ENCODE data around the gene FOXL2.

FOXL2 gene

GRCh38 chr3:138914870-138915502 is 32.0 kb downstream of the FOXL2 start:
- Histone ChIP-seq H3K9me3 (ENCODE audit: control insufficient read depth in 2 of 2, low read length in 2 of 2) (no peaks in the 10 kb centered on the region), H3K36me3 (ENCODE audit: control insufficient read depth in 2 of 2, insufficient read depth in 2 of 2, low read length in 2 of 2) (no peaks in the 10 kb centered on the region), H3K4me3 (ENCODE audit: low read length in 2 of 2) (peak overlapping the region; percentile 80 to 84), H3K27ac (ENCODE audit: low read depth in 2 of 2, low read length in 2 of 2) (peak overlapping the region; percentile 94 to 98), H3K9ac (ENCODE audit: low read depth in 1 of 2, low read length in 2 of 2) (peak overlapping the region; percentile 75 to 80), H3K27me3 (ENCODE audit: control insufficient read depth in 2 of 2, insufficient read depth in 2 of 2, low read length in 2 of 2) (no peaks in the 10 kb centered on the region), H3K4me1 (ENCODE audit: control insufficient read depth in 2 of 2, insufficient read depth in 2 of 2, low read length in 2 of 2) (peaks cover 5 to 10% of the 10 kb centered on the region in 2 donors)

- no peaks in the 10 kb centered on the region for H3K36me3 ChIP-seq (ENCODE audit: control insufficient read depth in 2 of 2, insufficient read depth in 2 of 2, low read length in 2 of 2)
- no peak overlapping the region for H3K27ac ChIP-seq (ENCODE audit: low read depth in 2 of 2, low read length in 2 of 2)
- no peaks in the 10 kb centered on the region for H3K27me3 ChIP-seq (ENCODE audit: control insufficient read depth in 2 of 2, insufficient read depth in 2 of 2, low read length in 2 of 2)
- no peak overlapping the region for H3K9ac ChIP-seq (ENCODE audit: low read depth in 1 of 2, low read length in 2 of 2)
- peaks cover 5 to 10% of the 10 kb centered on the region in 2 donors for H3K4me1 ChIP-seq (ENCODE audit: control insufficient read depth in 2 of 2, insufficient read depth in 2 of 2, low read length in 2 of 2)
- H3K4me3 ChIP-seq (ENCODE audit: low read length in 2 of 2) = no peak overlapping the region
- no peaks in the 10 kb centered on the region for H3K9me3 ChIP-seq (ENCODE audit: control insufficient read depth in 2 of 2, low read length in 2 of 2)
These were observed 33.2 kb downstream of the FOXL2 start for GRCh38 chr3:138913766-138914165.

GRCh38 chr3:138912237-138912636 is 34.7 kb downstream of the FOXL2 start:
- H3K9me3 ChIP-seq (ENCODE audit: control insufficient read depth in 2 of 2, low read length in 2 of 2) = no peaks in the 10 kb centered on the region

GRCh38 chr3:138911621-138912020 is 35.3 kb downstream of the FOXL2 start:
- Histone ChIP-seq H3K27ac (ENCODE audit: low read depth in 2 of 2, low read length in 2 of 2) (no peak overlapping the region), H3K4me1 (ENCODE audit: control insufficient read depth in 2 of 2, insufficient read depth in 2 of 2, low read length in 2 of 2) (peaks cover 5 to 10% of the 10 kb centered on the region in 2 donors), H3K36me3 (ENCODE audit: control insufficient read depth in 2 of 2, insufficient read depth in 2 of 2, low read length in 2 of 2) (no peaks in the 10 kb centered on the region), H3K27me3 (ENCODE audit: control insufficient read depth in 2 of 2, insufficient read depth in 2 of 2, low read length in 2 of 2) (no peaks in the 10 kb centered on the region), H3K9me3 (ENCODE audit: control insufficient read depth in 2 of 2, low read length in 2 of 2) (no peaks in the 10 kb centered on the region), H3K4me3 (ENCODE audit: low read length in 2 of 2) (no peak overlapping the region), H3K9ac (ENCODE audit: low read depth in 1 of 2, low read length in 2 of 2) (no peak overlapping the region)

More at GRCh38 chr3:138912237-138912636, 34.7 kb downstream of the FOXL2 start:
- Histone ChIP-seq H3K27me3 (ENCODE audit: control insufficient read depth in 2 of 2, insufficient read depth in 2 of 2, low read length in 2 of 2) (no peaks in the 10 kb centered on the region), H3K27ac (ENCODE audit: low read depth in 2 of 2, low read length in 2 of 2) (no peak overlapping the region), H3K36me3 (ENCODE audit: control insufficient read depth in 2 of 2, insufficient read depth in 2 of 2, low read length in 2 of 2) (no peaks in the 10 kb centered on the region), H3K4me3 (ENCODE audit: low read length in 2 of 2) (no peak overlapping the region), H3K9ac (ENCODE audit: low read depth in 1 of 2, low read length in 2 of 2) (no peak overlapping the region), H3K4me1 (ENCODE audit: control insufficient read depth in 2 of 2, insufficient read depth in 2 of 2, low read length in 2 of 2) (peaks cover 5 to 10% of the 10 kb centered on the region in 2 donors)

GRCh38 chr3:138909904-138910303 is 37.0 kb downstream of the FOXL2 start:
- no peak overlapping the region for H3K4me3 ChIP-seq (ENCODE audit: low read length in 2 of 2)
- no peaks in the 10 kb centered on the region for H3K27me3 ChIP-seq (ENCODE audit: control insufficient read depth in 2 of 2, insufficient read depth in 2 of 2, low read length in 2 of 2)
- H3K9me3 ChIP-seq (ENCODE audit: control insufficient read depth in 2 of 2, low read length in 2 of 2) = no peaks in the 10 kb centered on the region
- no peaks in the 10 kb centered on the region for H3K36me3 ChIP-seq (ENCODE audit: control insufficient read depth in 2 of 2, insufficient read depth in 2 of 2, low read length in 2 of 2)
- H3K4me1 ChIP-seq (ENCODE audit: control insufficient read depth in 2 of 2, insufficient read depth in 2 of 2, low read length in 2 of 2) = peaks cover 3 to 4% of the 10 kb centered on the region in 2 donors
- no peak overlapping the region for H3K27ac ChIP-seq (ENCODE audit: low read depth in 2 of 2, low read length in 2 of 2)
- H3K9ac ChIP-seq (ENCODE audit: low read depth in 1 of 2, low read length in 2 of 2) = no peak overlapping the region

- no peak overlapping the region for H3K27ac ChIP-seq (ENCODE audit: low read depth in 2 of 2, low read length in 2 of 2)
- H3K9me3 ChIP-seq (ENCODE audit: control insufficient read depth in 2 of 2, low read length in 2 of 2) = no peaks in the 10 kb centered on the region
- H3K36me3 ChIP-seq (ENCODE audit: control insufficient read depth in 2 of 2, insufficient read depth in 2 of 2, low read length in 2 of 2) = no peaks in the 10 kb centered on the region
- H3K9ac ChIP-seq (ENCODE audit: low read depth in 1 of 2, low read length in 2 of 2) = no peak overlapping the region
- no peaks in the 10 kb centered on the region for H3K4me1 ChIP-seq (ENCODE audit: control insufficient read depth in 2 of 2, insufficient read depth in 2 of 2, low read length in 2 of 2)
- no peaks in the 10 kb centered on the region for H3K27me3 ChIP-seq (ENCODE audit: control insufficient read depth in 2 of 2, insufficient read depth in 2 of 2, low read length in 2 of 2)
- H3K4me3 ChIP-seq (ENCODE audit: low read length in 2 of 2) = no peak overlapping the region
These were observed 38.1 kb downstream of the FOXL2 start for GRCh38 chr3:138908846-138909245.

- Histone ChIP-seq H3K36me3 (ENCODE audit: control insufficient read depth in 2 of 2, insufficient read depth in 2 of 2, low read length in 2 of 2) (no peaks in the 10 kb centered on the region), H3K27me3 (ENCODE audit: control insufficient read depth in 2 of 2, insufficient read depth in 2 of 2, low read length in 2 of 2) (no peaks in the 10 kb centered on the region)
These were observed 39.4 kb downstream of the FOXL2 start for GRCh38 chr3:138907539-138907938.

GRCh38 chr3:138902171-138902570 is 44.8 kb downstream of the FOXL2 start:
- no peak overlapping the region for H3K9ac ChIP-seq (ENCODE audit: low read depth in 1 of 2, low read length in 2 of 2)
- H3K36me3 ChIP-seq (ENCODE audit: control insufficient read depth in 2 of 2, insufficient read depth in 2 of 2, low read length in 2 of 2) = no peaks in the 10 kb centered on the region
- no peak overlapping the region for H3K27ac ChIP-seq (ENCODE audit: low read depth in 2 of 2, low read length in 2 of 2)
- H3K4me1 ChIP-seq (ENCODE audit: control insufficient read depth in 2 of 2, insufficient read depth in 2 of 2, low read length in 2 of 2) = peaks cover 8 to 17% of the 10 kb centered on the region in 2 donors
- no peaks in the 10 kb centered on the region for H3K9me3 ChIP-seq (ENCODE audit: control insufficient read depth in 2 of 2, low read length in 2 of 2)
- no peaks in the 10 kb centered on the region for H3K27me3 ChIP-seq (ENCODE audit: control insufficient read depth in 2 of 2, insufficient read depth in 2 of 2, low read length in 2 of 2)
- H3K4me3 ChIP-seq (ENCODE audit: low read length in 2 of 2) = no peak overlapping the region

More at GRCh38 chr3:138907539-138907938, 39.4 kb downstream of the FOXL2 start:
- H3K9me3 ChIP-seq (ENCODE audit: control insufficient read depth in 2 of 2, low read length in 2 of 2) = no peaks in the 10 kb centered on the region
- H3K4me3 ChIP-seq (ENCODE audit: low read length in 2 of 2) = no peak overlapping the region
- H3K27ac ChIP-seq (ENCODE audit: low read depth in 2 of 2, low read length in 2 of 2) = no peak overlapping the region
- H3K9ac ChIP-seq (ENCODE audit: low read depth in 1 of 2, low read length in 2 of 2) = no peak overlapping the region
- no peaks in the 10 kb centered on the region for H3K4me1 ChIP-seq (ENCODE audit: control insufficient read depth in 2 of 2, insufficient read depth in 2 of 2, low read length in 2 of 2)

- H3K4me1 ChIP-seq (ENCODE audit: control insufficient read depth in 2 of 2, insufficient read depth in 2 of 2, low read length in 2 of 2) = peaks cover 8 to 17% of the 10 kb centered on the region in 2 donors
- no peak overlapping the region for H3K27ac ChIP-seq (ENCODE audit: low read depth in 2 of 2, low read length in 2 of 2)
- no peaks in the 10 kb centered on the region for H3K27me3 ChIP-seq (ENCODE audit: control insufficient read depth in 2 of 2, insufficient read depth in 2 of 2, low read length in 2 of 2)
- no peak overlapping the region for H3K4me3 ChIP-seq (ENCODE audit: low read length in 2 of 2)
- H3K9ac ChIP-seq (ENCODE audit: low read depth in 1 of 2, low read length in 2 of 2) = no peak overlapping the region
- H3K9me3 ChIP-seq (ENCODE audit: control insufficient read depth in 2 of 2, low read length in 2 of 2) = no peaks in the 10 kb centered on the region
- no peaks in the 10 kb centered on the region for H3K36me3 ChIP-seq (ENCODE audit: control insufficient read depth in 2 of 2, insufficient read depth in 2 of 2, low read length in 2 of 2)
These were observed 45.4 kb downstream of the FOXL2 start for GRCh38 chr3:138901567-138901966.

- Histone ChIP-seq H3K27me3 (ENCODE audit: control insufficient read depth in 2 of 2, insufficient read depth in 2 of 2, low read length in 2 of 2) (no peaks in the 10 kb centered on the region), H3K9me3 (ENCODE audit: control insufficient read depth in 2 of 2, low read length in 2 of 2) (no peaks in the 10 kb centered on the region), H3K36me3 (ENCODE audit: control insufficient read depth in 2 of 2, insufficient read depth in 2 of 2, low read length in 2 of 2) (no peaks in the 10 kb centered on the region), H3K4me3 (ENCODE audit: low read length in 2 of 2) (no peak overlapping the region), H3K4me1 (ENCODE audit: control insufficient read depth in 2 of 2, insufficient read depth in 2 of 2, low read length in 2 of 2) (peaks cover 8 to 17% of the 10 kb centered on the region in 2 donors), H3K9ac (ENCODE audit: low read depth in 1 of 2, low read length in 2 of 2) (no peak overlapping the region), H3K27ac (ENCODE audit: low read depth in 2 of 2, low read length in 2 of 2) (no peak overlapping the region)
These were observed 47.5 kb downstream of the FOXL2 start for GRCh38 chr3:138899351-138899991.
